Fibroblast of skin of scalp (primary cell): ENCODE measurements around the gene TLR10.

ENCODE experiments used
- DNase-seq: peaks from one replicate; pipeline ENCODE4 v3.0.0-alpha.2; 2013

TLR10 gene

GRCh38 chr4:38723726-38724474 is 58.9 kb downstream of the TLR10 start:
- DNase-seq = peak; percentile 64

GRCh38 chr4:38723114-38723513 is 59.7 kb downstream of the TLR10 start:
- no peak for DNase-seq
